PFSK-1 (cell line): ENCODE results near the gene PTPRK.

Experiments used
- POLR2AphosphoS5 ChIP-seq: IDR thresholded peaks from 2 replicates; pipeline ENCODE4 v1.6.1; 2012; ENCODE audit warnings: low read depth, mild to moderate bottlenecking, control low read depth, low read length, moderate library complexity
- REST ChIP-seq, 2 experiments: IDR thresholded peaks; 2 replicates each; pipeline versions ENCODE4 v1.6.1 to v1.8.0; 2011 to 2012; ENCODE audit warnings: low read depth in 2 of 2, low read length in 2 of 2, control low read depth in 1 of 2, inconsistent platforms in 1 of 2, mild to moderate bottlenecking in 1 of 2, moderate library complexity in 1 of 2; ENCODE audit not compliant: insufficient read depth in 1 of 2
- TAF1 ChIP-seq: IDR thresholded peaks from 2 replicates; pipeline ENCODE4 v1.6.1; 2012; ENCODE audit warnings: low read length, control low read depth, borderline replicate concordance; ENCODE audit not compliant: insufficient read depth

GRCh38 chr6:128139519-128139918, 380.9 kb downstream of the PTPRK start:
- TF ChIP-seq REST (IDR thresholded peaks at IDR 0.05; ENCODE audit: insufficient read depth in 1 of 2, low read depth in 2 of 2, low read length in 2 of 2) (no peak), TAF1 (no peak), POLR2AphosphoS5 (no peak)
